Thyroid gland (tissue), 4 donors: ENCODE data around the gene RASAL1.
"Not testable (repeated sequence)": the region's sequence is repeated elsewhere in the genome, so short reads cannot be mapped to it uniquely, and the experiment has no call there.

Experiments used
- POLR2A ChIP-seq, 2 donors: fragments of 450-650 bp; IDR thresholded peaks; one replicate each; pipeline ENCODE4 v1.6.1; 2017; ENCODE audit warnings: antibody characterized with exemption in 2 of 2, mild to moderate bottlenecking in 2 of 2, moderate library complexity in 1 of 2
- TF ChIP-seq, protein P1 (sequence below), 6 experiments: fragments of 200-600 bp in 3 of 6; fragments of 450-650 bp in 3 of 6; sonication (generic) in 3 of 6; IDR thresholded peaks; one replicate each; pipeline ENCODE4 v1.5.1; 2016 to 2019; ENCODE audit warnings: antibody characterized with exemption in 6 of 6, mild to moderate bottlenecking in 2 of 6, inconsistent platforms in 1 of 6, moderate library complexity in 1 of 6

DNA sequence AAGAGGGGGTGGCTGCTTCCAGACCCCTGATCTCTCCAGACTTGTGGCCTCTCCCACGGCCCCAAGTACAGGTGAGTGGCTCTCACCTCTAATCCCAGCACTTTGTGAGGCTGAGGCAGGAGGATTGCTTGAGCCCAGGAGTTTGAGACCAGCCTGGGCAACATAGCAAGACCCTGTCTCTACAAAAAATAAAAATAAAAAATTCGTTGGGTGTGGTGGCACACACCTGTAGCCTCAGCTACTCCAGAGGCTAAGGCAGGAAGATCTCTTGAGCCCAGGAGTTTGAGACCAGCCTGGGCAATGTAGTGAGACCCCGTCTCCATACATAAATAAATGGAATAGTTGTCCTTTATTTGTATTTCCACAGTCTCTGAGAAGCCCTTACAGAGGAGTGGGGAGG is 6.2 kb upstream of the RASAL1 start:
- not testable (repeated sequence) for TF ChIP-seq POLR2A (IDR thresholded peaks at IDR 0.05)
- TF ChIP-seq, protein P1, sequence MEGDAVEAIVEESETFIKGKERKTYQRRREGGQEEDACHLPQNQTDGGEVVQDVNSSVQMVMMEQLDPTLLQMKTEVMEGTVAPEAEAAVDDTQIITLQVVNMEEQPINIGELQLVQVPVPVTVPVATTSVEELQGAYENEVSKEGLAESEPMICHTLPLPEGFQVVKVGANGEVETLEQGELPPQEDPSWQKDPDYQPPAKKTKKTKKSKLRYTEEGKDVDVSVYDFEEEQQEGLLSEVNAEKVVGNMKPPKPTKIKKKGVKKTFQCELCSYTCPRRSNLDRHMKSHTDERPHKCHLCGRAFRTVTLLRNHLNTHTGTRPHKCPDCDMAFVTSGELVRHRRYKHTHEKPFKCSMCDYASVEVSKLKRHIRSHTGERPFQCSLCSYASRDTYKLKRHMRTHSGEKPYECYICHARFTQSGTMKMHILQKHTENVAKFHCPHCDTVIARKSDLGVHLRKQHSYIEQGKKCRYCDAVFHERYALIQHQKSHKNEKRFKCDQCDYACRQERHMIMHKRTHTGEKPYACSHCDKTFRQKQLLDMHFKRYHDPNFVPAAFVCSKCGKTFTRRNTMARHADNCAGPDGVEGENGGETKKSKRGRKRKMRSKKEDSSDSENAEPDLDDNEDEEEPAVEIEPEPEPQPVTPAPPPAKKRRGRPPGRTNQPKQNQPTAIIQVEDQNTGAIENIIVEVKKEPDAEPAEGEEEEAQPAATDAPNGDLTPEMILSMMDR (IDR thresholded peaks at IDR 0.05), result not testable (repeated sequence)
